Hepatocyte (in vitro differentiated cells): ENCODE measurements around the gene ARHGEF35. TPM values are rescaled to one million over a fixed set of nuclear protein-coding genes. Genes with fewer than 3 reads are reported as not detected.

ENCODE experiments used
- DNase-seq: peaks from one replicate; pipeline ENCODE4 v3.0.0-alpha.2; 2016; ENCODE audit warnings: low spot score
- H2AFZ ChIP-seq: fragments of 200-600 bp; sonication (generic); 2 replicates; pipeline ENCODE4 v1.6.0; 2016; ENCODE audit warnings: antibody characterized with exemption, mild to moderate bottlenecking
- H3K27ac ChIP-seq: fragments of 200-600 bp; sonication (generic); 2 replicates; pipeline ENCODE4 v1.5.1; 2016; ENCODE audit warnings: mild to moderate bottlenecking
- H3K27me3 ChIP-seq: fragments of 200-600 bp; sonication (generic); 2 replicates; pipeline ENCODE4 v1.6.1; 2016
- H3K36me3 ChIP-seq: fragments of 200-600 bp; sonication (generic); replicated peaks from 2 replicates; pipeline ENCODE4 v1.5.1; 2016; ENCODE audit warnings: low read depth; ENCODE audit not compliant: insufficient read depth
- H3K4me1 ChIP-seq: fragments of 200-600 bp; sonication (generic); 2 replicates; pipeline ENCODE4 v1.5.1; 2016; ENCODE audit warnings: mild to moderate bottlenecking, moderate library complexity; ENCODE audit not compliant: insufficient read depth
- H3K4me2 ChIP-seq: fragments of 200-600 bp; sonication (generic); 2 replicates; pipeline ENCODE4 v1.6.0; 2016
- H3K4me3 ChIP-seq: fragments of 200-600 bp; sonication (generic); 2 replicates; pipeline ENCODE4 v1.5.1; 2016; ENCODE audit warnings: mild to moderate bottlenecking
- H3K79me2 ChIP-seq: fragments of 200-600 bp; sonication (generic); 2 replicates; pipeline ENCODE4 v1.6.0; 2017; ENCODE audit warnings: mild to moderate bottlenecking
- H3K9me2 ChIP-seq: fragments of 200-600 bp; sonication (generic); replicated peaks from 2 replicates; pipeline ENCODE4 v1.6.0; 2017; ENCODE audit warnings: mild to moderate bottlenecking; ENCODE audit not compliant: insufficient read depth
- H3K9me3 ChIP-seq: fragments of 200-600 bp; sonication (generic); 2 replicates; pipeline ENCODE4 v1.5.1; 2016; ENCODE audit warnings: low read depth, mild to moderate bottlenecking
- H4K20me1 ChIP-seq: fragments of 200-600 bp; sonication (generic); 2 replicates; pipeline ENCODE4 v1.6.0; 2016; ENCODE audit warnings: mild to moderate bottlenecking; ENCODE audit not compliant: insufficient read depth, poor library complexity, severe bottlenecking
- EZH2 ChIP-seq: fragments of 200-600 bp; sonication (generic); IDR thresholded peaks from 2 replicates; pipeline ENCODE4 v1.6.1; 2016; ENCODE audit warnings: antibody characterized with exemption, mild to moderate bottlenecking, borderline replicate concordance
- EZH2phosphoT487 ChIP-seq: fragments of 200-600 bp; sonication (generic); IDR thresholded peaks from one replicate; pipeline ENCODE4 v1.6.1; 2018; ENCODE audit warnings: antibody characterized with exemption, mild to moderate bottlenecking, low read depth, moderate library complexity; ENCODE audit not compliant: unreplicated experiment, severe bottlenecking
- WGBS: methylation state at CpG from one replicate; pipeline ENCODE4 v1.1.6; 2016; ENCODE audit warnings: low lambda C conversion rate; ENCODE audit errors: missing lambda C conversion rate; 5-methylcytosine and 5-hydroxymethylcytosine counted together
- polyA plus RNA-seq: library from polyadenylated mRNA; unstranded; fragments of >200 nt; fragmentation: Nextera tagmentation; extraction: Ambion mirVana; gene quantifications from 2 replicates; pipeline ENCODE4 v1.2.1, GENCODE V29; 2016
- total RNA-seq: library from RNA; depleted of rRNA; stranded (reverse); fragments of >200 nt; gene quantifications from 2 replicates; pipeline ENCODE4 v1.2.3, GENCODE V29; 2014
- TF ChIP-seq, protein P1 (sequence below): fragments of 200-600 bp; sonication (generic); IDR thresholded peaks from 2 replicates; pipeline ENCODE4 v1.5.1; 2016; ENCODE audit warnings: antibody characterized with exemption, mild to moderate bottlenecking; ENCODE audit not compliant: poor library complexity

The ARHGEF35 gene
- total and polyA plus RNA-seq, 2 experiments from 2014 or later: 16.4 to 17.1 TPM

DNA sequence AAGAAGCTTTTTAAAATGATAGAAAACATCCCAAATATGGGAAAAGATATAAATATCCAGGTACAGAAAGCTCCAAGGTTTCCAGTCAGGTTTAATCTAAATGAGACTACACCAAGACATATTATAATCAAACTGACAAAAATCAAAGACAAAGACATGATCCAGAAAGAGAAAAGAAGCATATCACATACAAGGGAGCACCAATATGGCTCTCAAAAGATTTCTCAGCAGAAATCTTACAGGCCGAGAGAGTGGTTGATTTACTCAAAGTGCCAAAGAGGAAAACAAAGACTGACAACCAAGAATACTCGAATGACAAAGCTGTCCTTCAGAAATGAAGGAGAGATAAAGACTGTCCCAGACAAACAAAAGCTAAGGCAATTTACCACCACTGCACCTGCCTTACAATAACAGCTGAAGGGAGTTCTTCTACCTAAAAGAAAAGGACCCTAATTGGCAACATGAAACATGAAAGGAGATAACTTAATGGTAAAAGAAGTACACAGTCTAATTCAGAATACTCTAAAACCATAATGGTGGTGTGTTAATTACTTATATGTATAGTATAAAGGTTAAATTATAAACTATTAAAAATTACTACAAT is 47.3 kb downstream of the ARHGEF35 start:
- H3K9me3 ChIP-seq: no peaks in the 10 kb centered on the region

DNA sequence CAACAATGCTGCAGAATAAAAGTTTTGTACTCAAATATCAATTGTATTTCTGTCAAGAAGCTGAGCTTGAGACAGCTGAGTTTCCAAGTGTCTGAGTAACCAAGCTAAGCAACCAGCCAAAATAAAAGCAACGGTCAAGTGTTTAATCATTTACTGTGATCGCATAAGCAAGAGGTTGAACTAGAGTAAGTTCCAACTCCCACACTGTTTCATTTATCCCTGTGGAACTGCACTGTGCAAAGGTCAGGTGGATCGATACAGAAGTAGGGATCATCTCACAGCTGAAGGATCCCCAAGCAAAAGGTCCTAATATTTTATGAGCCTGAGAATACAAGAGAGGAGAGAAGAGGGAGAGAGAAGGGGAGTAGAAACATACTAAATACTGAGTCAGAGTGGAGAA is 51.2 kb downstream of the ARHGEF35 start:
- H3K4me1 ChIP-seq: no peaks in the 10 kb centered on the region

More for the DNA sequence above, 47.3 kb downstream of the ARHGEF35 start:
- Histone ChIP-seq H2AFZ (no peak overlapping the region), H3K9me2 (no peaks in the 10 kb centered on the region), H3K36me3 (no peaks in the 10 kb centered on the region), H3K79me2 (no peaks in the 10 kb centered on the region), H3K27ac (no peak overlapping the region), H4K20me1 (no peaks in the 10 kb centered on the region), H3K4me1 (no peaks in the 10 kb centered on the region), H3K4me2 (no peak overlapping the region), H3K4me3 (no peak overlapping the region), H3K27me3 (no peaks in the 10 kb centered on the region)
- no peak for TF ChIP-seq EZH2
- TF ChIP-seq, protein P1, sequence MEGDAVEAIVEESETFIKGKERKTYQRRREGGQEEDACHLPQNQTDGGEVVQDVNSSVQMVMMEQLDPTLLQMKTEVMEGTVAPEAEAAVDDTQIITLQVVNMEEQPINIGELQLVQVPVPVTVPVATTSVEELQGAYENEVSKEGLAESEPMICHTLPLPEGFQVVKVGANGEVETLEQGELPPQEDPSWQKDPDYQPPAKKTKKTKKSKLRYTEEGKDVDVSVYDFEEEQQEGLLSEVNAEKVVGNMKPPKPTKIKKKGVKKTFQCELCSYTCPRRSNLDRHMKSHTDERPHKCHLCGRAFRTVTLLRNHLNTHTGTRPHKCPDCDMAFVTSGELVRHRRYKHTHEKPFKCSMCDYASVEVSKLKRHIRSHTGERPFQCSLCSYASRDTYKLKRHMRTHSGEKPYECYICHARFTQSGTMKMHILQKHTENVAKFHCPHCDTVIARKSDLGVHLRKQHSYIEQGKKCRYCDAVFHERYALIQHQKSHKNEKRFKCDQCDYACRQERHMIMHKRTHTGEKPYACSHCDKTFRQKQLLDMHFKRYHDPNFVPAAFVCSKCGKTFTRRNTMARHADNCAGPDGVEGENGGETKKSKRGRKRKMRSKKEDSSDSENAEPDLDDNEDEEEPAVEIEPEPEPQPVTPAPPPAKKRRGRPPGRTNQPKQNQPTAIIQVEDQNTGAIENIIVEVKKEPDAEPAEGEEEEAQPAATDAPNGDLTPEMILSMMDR: no peak
- no peak for TF ChIP-seq EZH2phosphoT487
- DNase-seq: no peak
- WGBS: 85% methylated on average over 2 of the region's 2 CpGs

DNA sequence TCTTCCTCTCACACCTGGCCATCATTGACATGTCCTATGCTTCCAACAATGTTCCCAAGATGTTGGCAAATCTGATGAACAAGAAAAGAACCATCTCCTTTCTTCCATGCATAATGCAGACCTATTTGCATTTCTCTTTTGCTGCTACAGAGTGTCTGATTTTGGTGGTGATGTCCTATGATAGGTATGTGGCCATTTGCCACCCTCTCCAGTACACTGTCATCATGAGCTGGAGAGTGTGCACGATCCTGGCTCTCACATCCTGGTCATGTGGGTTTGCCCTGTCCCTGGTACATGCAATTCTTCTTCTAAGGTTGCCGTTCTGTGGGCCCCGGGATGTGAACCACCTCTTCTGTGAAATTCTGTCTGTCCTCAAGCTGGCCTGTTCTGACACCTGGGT is 53.4 kb downstream of the ARHGEF35 start:
- H3K4me3 ChIP-seq: no peak overlapping the region
- H3K27me3 ChIP-seq: no peaks in the 10 kb centered on the region
- no peak overlapping the region for H3K4me2 ChIP-seq
- no peak overlapping the region for H3K27ac ChIP-seq
- no peaks in the 10 kb centered on the region for H3K36me3 ChIP-seq
- H3K9me3 ChIP-seq: no peaks in the 10 kb centered on the region
- no peaks in the 10 kb centered on the region for H3K79me2 ChIP-seq
- no peaks in the 10 kb centered on the region for H4K20me1 ChIP-seq
- no peaks in the 10 kb centered on the region for H3K9me2 ChIP-seq
- no peak for DNase-seq
- 91% methylated on average over 3 of the region's 3 CpGs for WGBS
- TF ChIP-seq EZH2 (no peak), EZH2phosphoT487 (no peak)
- TF ChIP-seq, protein P1: no peak
- H2AFZ ChIP-seq: no peak overlapping the region
- H3K4me1 ChIP-seq: no peaks in the 10 kb centered on the region

More for the DNA sequence above, 51.2 kb downstream of the ARHGEF35 start:
- no peak overlapping the region for H3K27ac ChIP-seq
- no peak overlapping the region for H3K4me2 ChIP-seq
- no peak overlapping the region for H3K4me3 ChIP-seq
- TF ChIP-seq, protein P1: no peak
- no peak for TF ChIP-seq EZH2phosphoT487
- TF ChIP-seq EZH2: no peak
- H3K79me2 ChIP-seq: no peaks in the 10 kb centered on the region
- H2AFZ ChIP-seq: no peak overlapping the region
- H3K9me3 ChIP-seq: no peaks in the 10 kb centered on the region
- no peaks in the 10 kb centered on the region for H3K27me3 ChIP-seq
- H3K36me3 ChIP-seq: no peaks in the 10 kb centered on the region
- no peaks in the 10 kb centered on the region for H3K9me2 ChIP-seq
- DNase-seq: no peak
- no peaks in the 10 kb centered on the region for H4K20me1 ChIP-seq
- 96% methylated on average over 3 of the region's 3 CpGs for WGBS
